Transverse colon (tissue), 4 donors: ENCODE data around the gene DNAJB6. TPM values are rescaled to one million over a fixed set of nuclear protein-coding genes. Genes with fewer than 3 reads are reported as not detected.

Experiments
- DNase-seq: peaks from one replicate; pipeline ENCODE4 v3.0.0-alpha.2; 2019
- H3K27ac ChIP-seq, 4 donors: fragments of 200-600 bp; sonication (generic); 2 replicates each; pipeline ENCODE4 v1.5.1; 2016 to 2018; ENCODE audit warnings: inconsistent platforms in 4 of 4
- H3K27me3 ChIP-seq: fragments of 200-600 bp; sonication (generic); 2 replicates; pipeline ENCODE4 v1.5.1; 2017; ENCODE audit warnings: inconsistent platforms
- H3K36me3 ChIP-seq, 4 donors: fragments of 200-600 bp; sonication (generic); 2 replicates each; pipeline ENCODE4 v1.5.1; 2017 to 2019; ENCODE audit warnings: inconsistent platforms in 4 of 4
- H3K4me1 ChIP-seq, 4 donors: fragments of 200-600 bp; sonication (generic); 2 replicates each; pipeline ENCODE4 v1.5.1; 2017 to 2020; ENCODE audit warnings: inconsistent platforms in 4 of 4
- H3K4me3 ChIP-seq, 4 donors: fragments of 200-600 bp; sonication (generic); 1 replicate in 1 of 4; 2 replicates in 3 of 4; pipeline versions ENCODE4 v1.5.1 to v1.6.1; 2017 to 2019; ENCODE audit warnings: inconsistent platforms in 4 of 4
- H3K9me3 ChIP-seq, 2 donors: fragments of 200-600 bp; sonication (generic); 2 replicates each; pipeline ENCODE4 v1.5.1; 2017 to 2019; ENCODE audit warnings: inconsistent platforms in 2 of 2
- EP300 ChIP-seq: sonication (generic); formaldehyde crosslinking; IDR thresholded peaks from one replicate; pipeline ENCODE4 v1.6.1; 2017; ENCODE audit warnings: antibody characterized with exemption, low read depth
- POLR2A ChIP-seq: fragments of 450-650 bp; IDR thresholded peaks from one replicate; pipeline ENCODE4 v1.6.1; 2016; ENCODE audit warnings: antibody characterized with exemption, mild to moderate bottlenecking, moderate library complexity
- POLR2AphosphoS5 ChIP-seq, 3 donors: sonication (generic); formaldehyde crosslinking; IDR thresholded peaks; one replicate each; pipeline ENCODE4 v1.6.1; 2016; ENCODE audit warnings: antibody characterized with exemption in 3 of 3
- WGBS, 2 donors: methylation state at CpG; one replicate each; pipeline ENCODE4 v1.1.5; 2018; ENCODE audit warnings: low coverage in 1 of 2; 5-methylcytosine and 5-hydroxymethylcytosine counted together
- in situ Hi-C, 4 donors: fragments of 200-750 bp; cut with MboI; loops; one replicate each; pipeline versions ENCODE4 v1.15.0 to v1.15.1; 2017; ENCODE audit warnings: low sequenced_read_pairs in 3 of 4, low pct_ligation_motif_present in 1 of 4, low pct_unique_long_range_greater_than_20kb in 1 of 4
- intact Hi-C: fragments of 100-400 bp; cut with DNase I; formaldehyde crosslinking; loops from one replicate; pipeline ENCODE4 v1.15.1; 2023; ENCODE audit warnings: low total_unique reads
- total RNA-seq, 4 donors: library from RNA; depleted of rRNA; stranded (reverse); fragments of >200 nt; gene quantifications; one replicate each; pipeline ENCODE4 v1.1.0, GENCODE V29; 2016
- TF ChIP-seq, protein P1 (sequence below), 5 experiments: fragments of 200-600 bp in 3 of 5; fragments of 450-650 bp in 2 of 5; sonication (generic) in 3 of 5; IDR thresholded peaks; 1 replicate in 2 of 5; 2 replicates in 3 of 5; pipeline ENCODE4 v1.5.1; 2016 to 2017; ENCODE audit warnings: antibody characterized with exemption in 5 of 5, inconsistent platforms in 3 of 5, mild to moderate bottlenecking in 2 of 5, moderate library complexity in 1 of 5

The DNAJB6 gene
- total RNA-seq, 4 donors from 2014 or later: 47.0 to 87.6 (median 60.5) TPM

DNA sequence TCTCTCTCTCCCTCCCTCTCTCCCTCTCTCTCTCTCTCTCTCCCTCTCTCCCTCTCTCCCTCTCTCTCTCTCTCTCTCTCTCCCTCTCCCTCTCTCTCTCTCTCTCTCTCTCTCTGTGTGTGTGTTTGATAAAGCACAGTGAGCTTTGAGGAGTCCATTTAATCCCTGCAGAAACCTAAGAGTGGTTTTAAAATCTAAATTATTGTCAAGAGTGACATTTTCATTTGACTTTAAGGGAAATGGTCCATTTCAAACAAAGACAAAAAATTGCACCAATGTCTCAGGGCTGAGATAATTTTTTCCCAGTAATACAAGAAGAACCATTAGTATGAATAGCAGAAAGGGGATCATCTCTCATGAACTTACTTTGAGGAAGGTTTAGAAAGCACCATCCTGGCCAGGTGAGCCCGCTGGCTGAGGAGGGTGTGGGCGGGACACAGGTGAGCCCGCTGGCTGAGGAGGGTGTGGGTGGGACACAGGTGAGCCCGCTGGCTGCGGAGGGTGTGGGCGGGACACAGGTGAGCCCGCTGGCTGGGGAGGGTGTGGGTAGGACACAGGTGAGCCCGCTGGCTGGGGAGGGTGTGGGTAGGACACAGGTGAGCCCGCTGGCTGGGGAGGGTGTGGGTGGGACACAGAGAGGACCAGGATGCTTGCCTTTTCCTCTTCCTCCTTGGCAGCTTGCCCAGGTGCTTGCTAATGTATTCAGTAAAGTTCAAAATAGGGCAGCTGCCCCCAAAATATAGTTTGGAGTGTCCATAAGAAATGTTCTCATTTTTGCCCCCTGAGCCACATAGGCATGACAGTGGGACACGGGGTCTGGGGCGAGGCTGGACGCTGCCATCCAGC, 125.0 kb downstream of the DNAJB6 start:
- Histone ChIP-seq H3K4me3 (no peak overlapping the region), H3K27me3 (peaks cover 25% of the 10 kb centered on the region), H3K9me3 (no peaks in the 10 kb centered on the region), H3K36me3 (no peaks in the 10 kb centered on the region), H3K27ac (no peak overlapping the region), H3K4me1 (no peaks in the 10 kb centered on the region)
- intact Hi-C loops (no loop called here), in situ Hi-C loops (no loop called here)
- peak; percentile 17 for DNase-seq
- TF ChIP-seq, protein P1, sequence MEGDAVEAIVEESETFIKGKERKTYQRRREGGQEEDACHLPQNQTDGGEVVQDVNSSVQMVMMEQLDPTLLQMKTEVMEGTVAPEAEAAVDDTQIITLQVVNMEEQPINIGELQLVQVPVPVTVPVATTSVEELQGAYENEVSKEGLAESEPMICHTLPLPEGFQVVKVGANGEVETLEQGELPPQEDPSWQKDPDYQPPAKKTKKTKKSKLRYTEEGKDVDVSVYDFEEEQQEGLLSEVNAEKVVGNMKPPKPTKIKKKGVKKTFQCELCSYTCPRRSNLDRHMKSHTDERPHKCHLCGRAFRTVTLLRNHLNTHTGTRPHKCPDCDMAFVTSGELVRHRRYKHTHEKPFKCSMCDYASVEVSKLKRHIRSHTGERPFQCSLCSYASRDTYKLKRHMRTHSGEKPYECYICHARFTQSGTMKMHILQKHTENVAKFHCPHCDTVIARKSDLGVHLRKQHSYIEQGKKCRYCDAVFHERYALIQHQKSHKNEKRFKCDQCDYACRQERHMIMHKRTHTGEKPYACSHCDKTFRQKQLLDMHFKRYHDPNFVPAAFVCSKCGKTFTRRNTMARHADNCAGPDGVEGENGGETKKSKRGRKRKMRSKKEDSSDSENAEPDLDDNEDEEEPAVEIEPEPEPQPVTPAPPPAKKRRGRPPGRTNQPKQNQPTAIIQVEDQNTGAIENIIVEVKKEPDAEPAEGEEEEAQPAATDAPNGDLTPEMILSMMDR (IDR thresholded peaks at IDR 0.05): no peak
- no peak for TF ChIP-seq POLR2AphosphoS5 (IDR thresholded peaks at IDR 0.05)
- no peak for TF ChIP-seq POLR2A
- no peak for TF ChIP-seq EP300
- WGBS, 2 donors: 43 to 47% methylated on average over 3 to 12 of the region's 12 CpGs

DNA sequence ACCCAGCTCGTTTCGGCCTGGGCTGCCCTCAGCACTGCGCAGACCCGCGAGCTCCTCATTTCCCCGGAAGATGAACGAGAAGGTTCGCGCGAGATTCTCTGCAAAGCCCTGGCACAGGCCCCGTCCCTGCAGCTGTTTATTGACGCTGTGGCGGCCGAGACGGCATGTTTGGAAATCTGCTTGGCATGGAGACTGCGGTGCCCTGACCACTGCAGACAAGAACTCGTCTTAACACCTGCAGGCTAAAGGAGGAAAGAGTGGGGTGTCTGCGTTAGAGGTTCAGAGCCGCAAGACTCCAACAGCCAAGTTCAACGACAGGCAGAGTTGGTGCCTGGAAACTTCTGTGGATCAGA, 125.6 kb downstream of the DNAJB6 start:
- no peak for DNase-seq
- TF ChIP-seq, protein P1 (IDR thresholded peaks at IDR 0.05): no peak
- TF ChIP-seq POLR2AphosphoS5 (IDR thresholded peaks at IDR 0.05) (no peak), EP300 (no peak), POLR2A (no peak)
- intact Hi-C loops: no loop called here
- no peak overlapping the region for H3K4me3 ChIP-seq
- in situ Hi-C loops: no loop called here
- 60% methylated on average over 20 of the region's 20 CpGs; no CpG with 5 or more reads in 1 of the 2 donors for WGBS, 2 donors
- peaks cover 28% of the 10 kb centered on the region for H3K27me3 ChIP-seq
- H3K4me1 ChIP-seq: no peaks in the 10 kb centered on the region
- no peak overlapping the region for H3K27ac ChIP-seq
- no peaks in the 10 kb centered on the region for H3K9me3 ChIP-seq
- no peaks in the 10 kb centered on the region for H3K36me3 ChIP-seq

DNA sequence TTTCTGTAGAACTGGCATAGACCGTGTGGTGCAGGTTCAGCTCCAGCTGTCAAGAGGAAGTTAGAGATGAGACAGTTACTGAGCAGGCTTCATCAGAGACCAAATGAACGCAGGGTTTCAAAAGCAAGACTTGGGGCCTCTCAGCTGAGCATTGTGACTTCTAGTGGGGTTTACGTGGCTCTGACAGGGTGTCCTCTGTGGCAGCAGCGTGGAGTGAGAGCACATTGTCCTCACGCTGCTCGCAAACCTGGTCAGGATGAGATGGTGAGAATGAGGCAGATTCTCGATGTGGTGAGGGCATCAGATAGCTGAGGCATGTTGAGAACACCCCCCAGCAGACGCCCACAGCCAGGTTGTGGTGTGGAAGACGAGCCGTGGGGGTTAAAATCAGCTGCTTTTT, 126.0 kb downstream of the DNAJB6 start:
- no peak overlapping the region for H3K27ac ChIP-seq
- DNase-seq: no peak
- no peaks in the 10 kb centered on the region for H3K9me3 ChIP-seq
- peaks cover 28% of the 10 kb centered on the region for H3K27me3 ChIP-seq
- TF ChIP-seq POLR2AphosphoS5 (IDR thresholded peaks at IDR 0.05) (no peak), EP300 (no peak)
- in situ Hi-C loops (no loop called here), intact Hi-C loops (no loop called here)
- H3K4me1 ChIP-seq: no peaks in the 10 kb centered on the region
- no peaks in the 10 kb centered on the region for H3K36me3 ChIP-seq
- no peak overlapping the region for H3K4me3 ChIP-seq
- WGBS, 2 donors: 58% methylated on average over 10 of the region's 10 CpGs; no CpG with 5 or more reads in 1 of the 2 donors

DNA sequence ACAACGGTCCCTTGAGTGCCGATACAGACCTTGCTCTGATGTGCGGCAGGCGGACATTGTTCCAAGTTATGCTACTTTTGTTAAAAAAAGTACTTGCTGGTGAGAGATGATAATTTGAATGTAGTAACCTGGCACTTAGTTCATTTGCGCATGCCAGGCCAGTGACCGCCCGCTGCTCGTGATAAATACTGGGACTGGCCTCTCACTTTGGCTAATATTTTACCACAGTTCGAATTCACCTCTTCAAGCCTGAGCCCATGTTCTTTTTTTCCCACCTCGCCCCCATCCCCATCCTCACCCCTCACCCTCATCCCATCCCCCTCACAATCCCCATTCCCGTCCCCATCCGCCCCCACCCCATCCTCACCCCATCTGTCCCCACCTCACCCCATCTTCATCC, 126.4 kb downstream of the DNAJB6 start:
- no peak for DNase-seq
- Histone ChIP-seq H3K4me1 (no peaks in the 10 kb centered on the region), H3K4me3 (no peak overlapping the region), H3K36me3 (no peaks in the 10 kb centered on the region), H3K27me3 (peaks cover 28% of the 10 kb centered on the region), H3K9me3 (no peaks in the 10 kb centered on the region), H3K27ac (no peak overlapping the region)
- TF ChIP-seq POLR2AphosphoS5 (IDR thresholded peaks at IDR 0.05): no peak
- TF ChIP-seq, protein P1 (IDR thresholded peaks at IDR 0.05): no peak
- no peak for TF ChIP-seq EP300
- no peak for TF ChIP-seq POLR2A
- 72 to 80% methylated on average over 5 to 12 of the region's 12 CpGs for whole genome bisulfite sequencing, 2 donors
- intact Hi-C loops (no loop called here), in situ Hi-C loops (no loop called here)
